Measurements from ENCODE around the gene RAD51C.

DNA sequence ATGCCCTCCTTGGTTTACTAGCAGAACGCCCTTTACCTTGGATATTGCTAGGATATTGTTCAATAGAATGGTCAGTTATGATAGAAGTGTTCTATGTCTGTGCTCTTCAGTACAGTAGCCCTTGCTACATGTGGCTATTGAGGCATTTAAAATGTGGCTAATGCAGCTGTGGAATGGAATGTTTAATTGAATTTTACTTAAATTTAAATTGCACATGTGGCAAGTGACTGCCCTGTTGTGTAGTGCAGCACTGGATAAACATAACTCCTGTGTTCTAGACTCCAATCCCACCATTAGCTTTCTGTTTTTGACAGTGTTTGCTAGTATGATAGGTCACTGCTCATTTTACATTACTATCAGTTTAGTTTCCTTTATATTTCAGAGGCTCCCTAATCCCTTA is 29.9 kb downstream of the RAD51C start:
- TF ChIP-seq POLR2AphosphoS5 (IDR thresholded peaks at IDR 0.05; ENCODE audit: low read depth, low read length) (no peak), POLR2A (IDR thresholded peaks at IDR 0.05; ENCODE audit: low read depth, low read length) (no peak), TAF1 (IDR thresholded peaks at IDR 0.05; ENCODE audit: low read depth, low read length) (no peak), POU2F2 (IDR thresholded peaks at IDR 0.05; ENCODE audit: low read depth, low read length) (no peak), SPI1 (IDR thresholded peaks at IDR 0.05; ENCODE audit: low read depth, low read length) (no peak), PAX5 (IDR thresholded peaks at IDR 0.05; ENCODE audit: insufficient read depth, low read length, severe bottlenecking) (no peak)
